Stimulated activated CD4-positive, alpha-beta T cell treated with anti-CD3 and anti-CD28 coated beads, Interleukin-15, amount 100 ng/mL, for 24 hours (primary cell): Measurements from ENCODE around the gene FGD4.
"Not testable (repeated sequence)": the region's sequence is repeated elsewhere in the genome, so short reads cannot be mapped to it uniquely, and the experiment has no call there.

Source experiments
- DNase-seq: peaks from one replicate; pipeline ENCODE4 v3.0.0-alpha.2; 2020

Gene FGD4

DNA sequence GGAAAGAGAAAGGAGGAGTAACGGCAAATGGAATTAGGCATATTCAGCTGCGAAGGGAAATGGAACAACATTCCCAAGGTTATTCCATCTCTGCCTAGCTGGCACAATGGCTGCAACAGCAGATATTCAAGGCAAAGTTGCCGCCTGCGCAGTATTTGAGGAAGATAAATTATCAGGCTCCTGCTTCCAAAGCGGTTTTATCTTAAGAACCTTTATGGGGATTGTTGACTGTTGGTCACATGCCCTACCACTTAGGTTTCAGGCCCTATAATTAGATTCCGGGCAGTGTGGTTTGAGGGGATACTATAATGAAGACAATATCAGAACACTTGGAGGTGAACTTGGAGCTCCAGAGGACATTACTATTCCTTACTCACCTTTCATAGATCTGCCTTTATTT is 99.7 kb downstream of the FGD4 start:
- no peak for DNase-seq

DNA sequence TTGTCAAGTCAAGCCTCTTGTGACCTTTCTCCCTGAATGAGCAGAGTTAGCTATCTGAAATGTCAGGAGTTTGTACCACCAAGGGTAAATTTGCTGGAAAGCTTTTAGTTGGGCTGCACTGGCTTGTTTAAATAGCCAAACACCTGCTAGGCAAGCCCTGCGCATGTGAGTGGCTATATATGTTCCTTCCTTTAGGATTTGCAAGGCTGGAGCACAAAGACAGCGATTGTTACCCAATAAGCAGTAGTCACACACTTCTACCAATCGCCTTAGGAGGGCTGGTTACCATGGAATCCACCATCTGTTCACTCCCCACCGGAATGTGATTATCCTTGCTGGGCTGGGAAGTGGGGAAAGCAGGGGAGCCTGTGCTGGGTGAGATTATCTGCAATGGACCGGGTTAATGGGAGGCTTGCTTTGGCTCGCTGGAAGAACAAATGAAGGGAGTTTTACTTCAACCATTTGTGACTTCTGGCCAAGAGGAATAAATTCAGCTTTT is 102.5 kb downstream of the FGD4 start:
- no peak for DNase-seq

DNA sequence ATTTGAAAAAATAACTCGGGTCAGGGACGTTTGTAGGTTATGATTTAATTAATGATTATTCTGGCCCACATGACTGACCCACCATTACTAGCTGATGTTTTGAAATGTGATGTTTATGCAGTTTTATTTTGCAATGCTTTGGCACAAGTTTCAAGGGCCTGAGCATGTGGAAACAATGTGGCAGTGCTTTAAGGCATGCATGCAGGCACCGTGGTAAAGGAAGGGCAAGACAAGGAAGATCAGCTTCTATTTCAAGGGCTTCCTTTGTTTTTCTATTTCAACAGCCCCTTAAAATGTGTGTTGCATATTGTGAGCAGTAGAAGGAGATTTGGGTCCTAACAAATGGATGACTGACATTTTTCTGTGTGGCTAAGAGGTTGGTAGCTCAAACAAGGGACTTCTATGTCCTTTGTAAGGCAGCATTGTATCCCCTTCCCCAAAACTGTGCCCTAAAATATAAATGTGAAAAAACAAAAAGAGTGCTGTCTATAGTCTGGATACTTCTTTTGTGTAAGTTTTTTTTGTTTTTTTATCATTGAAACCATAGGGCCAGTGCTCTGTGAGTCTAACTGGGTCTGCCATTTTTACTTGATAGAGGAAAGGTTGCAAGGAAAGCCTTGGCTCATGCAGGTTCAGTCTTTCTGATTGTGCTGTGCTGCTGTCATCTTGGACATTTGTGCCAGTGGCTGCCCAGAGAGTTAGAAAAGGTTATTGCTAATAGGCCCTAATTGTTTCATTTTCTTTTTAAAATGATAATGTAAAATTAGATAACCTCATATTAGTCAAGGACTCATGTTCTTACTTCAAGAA is 103.5 kb downstream of the FGD4 start:
- no peak for DNase-seq

GRCh38 chr12:32503730-32504129 is 104.4 kb downstream of the FGD4 start:
- no peak for DNase-seq

- DNase-seq = no peak
These were observed 105.2 kb downstream of the FGD4 start for GRCh38 chr12:32504591-32504990.

- no peak for DNase-seq
These were observed 105.9 kb downstream of the FGD4 start for GRCh38 chr12:32505067-32505945.

DNA sequence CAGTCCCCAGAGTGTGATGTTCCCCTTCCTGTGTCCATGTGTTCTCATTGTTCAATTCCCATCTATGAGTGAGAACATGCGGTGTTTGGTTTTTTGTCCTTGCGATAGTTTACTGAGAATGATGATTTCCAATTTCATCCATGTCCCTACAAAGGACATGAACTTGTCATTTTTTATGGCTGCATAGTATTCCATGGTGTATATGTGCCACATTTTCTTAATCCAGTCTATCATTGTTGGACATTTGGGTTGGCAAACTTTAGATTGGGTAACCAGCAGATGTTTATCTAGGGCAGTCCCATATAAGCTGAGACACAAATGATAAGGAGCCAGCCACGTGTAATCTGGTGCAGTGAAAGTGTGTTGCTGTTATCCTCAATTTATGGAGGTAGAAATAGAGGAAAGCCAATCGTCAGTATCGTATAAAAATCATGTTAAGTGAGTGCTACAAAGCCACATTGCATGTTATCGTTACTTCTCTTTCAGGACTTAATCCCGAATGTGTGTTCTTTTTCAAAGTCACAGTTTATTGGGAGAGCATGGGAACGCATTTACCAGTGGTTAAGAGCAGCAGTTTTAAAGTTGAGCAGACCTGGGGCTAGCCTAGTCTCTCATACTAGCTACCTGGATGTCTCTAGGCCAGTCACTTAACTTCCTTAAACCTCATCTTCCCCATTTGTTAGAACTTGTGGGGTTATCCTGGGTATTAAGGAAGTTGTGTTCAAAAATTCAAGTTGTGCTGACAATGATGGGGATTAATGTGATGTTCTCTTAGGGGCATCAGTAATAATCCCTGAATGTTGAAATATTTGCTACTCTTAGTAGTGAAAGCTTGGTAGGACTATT is 108.0 kb downstream of the FGD4 start:
- DNase-seq = not testable (repeated sequence)

DNA sequence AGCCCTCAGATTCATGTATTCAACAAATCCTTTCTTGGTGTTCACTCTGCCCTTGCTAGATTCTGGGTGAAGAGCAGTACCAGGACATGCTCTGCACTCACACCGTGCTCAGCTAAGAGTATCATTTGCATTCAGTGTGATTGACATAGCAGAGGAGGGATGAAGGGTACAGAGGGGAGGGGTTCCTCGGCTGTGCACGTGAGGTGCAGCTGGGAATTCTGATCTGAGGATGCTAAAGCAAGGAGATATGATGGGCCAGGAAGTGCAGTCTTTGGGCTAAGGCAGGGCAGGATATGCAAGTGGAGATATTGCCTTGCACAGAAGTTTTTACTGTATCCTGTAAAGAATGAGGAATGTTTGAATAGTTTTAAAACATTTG is 108.6 kb downstream of the FGD4 start:
- DNase-seq = no peak

GRCh38 chr12:32508626-32509025 is 109.3 kb downstream of the FGD4 start:
- no peak for DNase-seq

DNA sequence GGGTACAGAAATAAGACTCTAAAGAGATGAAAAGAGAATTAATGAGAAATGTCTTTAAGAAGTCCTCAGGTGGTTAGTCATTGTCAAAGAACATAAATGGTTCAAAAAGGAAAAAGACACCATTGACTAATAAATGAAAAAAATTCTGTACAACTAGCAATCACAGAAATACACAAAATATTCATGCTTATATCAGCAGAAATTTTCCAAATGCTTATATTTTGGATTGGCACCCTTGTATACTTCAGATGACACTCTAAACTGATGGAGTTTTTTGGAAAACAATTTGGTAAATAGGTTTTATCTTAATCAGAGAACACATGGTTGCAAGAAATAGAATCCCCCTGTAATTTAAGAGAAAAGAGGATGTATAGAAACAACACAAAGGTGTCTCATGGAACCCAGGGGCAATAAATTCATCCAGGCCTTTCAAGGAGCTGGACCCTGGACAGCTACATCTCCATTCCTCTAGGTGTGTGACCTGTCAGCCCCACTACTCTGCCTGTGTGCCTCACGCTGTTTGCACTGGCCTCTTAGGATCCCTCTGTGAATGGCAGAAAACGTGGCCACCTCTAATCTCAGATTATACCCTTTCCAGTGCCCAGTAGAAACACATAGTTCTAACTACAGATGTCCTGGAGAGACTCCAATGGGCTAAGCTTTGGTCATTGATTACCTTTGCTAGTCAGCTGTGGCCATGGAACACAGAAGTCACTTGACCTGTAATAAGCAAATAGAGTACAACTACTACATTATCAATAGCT is 110.2 kb downstream of the FGD4 start:
- DNase-seq = no peak

- not testable (repeated sequence) for DNase-seq
These were observed 112.6 kb downstream of the FGD4 start for GRCh38 chr12:32511976-32512375.

GRCh38 chr12:32512379-32512778 is 113.0 kb downstream of the FGD4 start:
- DNase-seq = no peak

DNA sequence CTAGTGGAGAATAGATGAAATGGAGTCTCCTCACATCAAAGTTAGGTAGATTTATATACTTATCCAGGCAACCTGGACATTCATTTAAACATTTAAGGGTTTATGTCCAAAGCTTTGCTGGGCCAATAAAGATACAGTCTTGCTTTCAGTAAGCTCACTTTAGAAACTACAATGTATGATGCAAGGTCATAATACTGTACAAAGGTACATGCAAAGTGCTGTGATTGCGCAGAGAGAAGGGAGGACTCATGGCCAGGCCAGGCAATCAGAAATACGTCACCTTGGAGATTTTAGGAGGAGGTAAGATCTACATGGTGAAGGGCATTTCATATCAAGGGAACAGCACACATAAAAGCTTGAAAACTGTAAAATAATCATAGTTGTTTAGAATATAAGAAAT is 113.6 kb downstream of the FGD4 start:
- DNase-seq = no peak

DNA sequence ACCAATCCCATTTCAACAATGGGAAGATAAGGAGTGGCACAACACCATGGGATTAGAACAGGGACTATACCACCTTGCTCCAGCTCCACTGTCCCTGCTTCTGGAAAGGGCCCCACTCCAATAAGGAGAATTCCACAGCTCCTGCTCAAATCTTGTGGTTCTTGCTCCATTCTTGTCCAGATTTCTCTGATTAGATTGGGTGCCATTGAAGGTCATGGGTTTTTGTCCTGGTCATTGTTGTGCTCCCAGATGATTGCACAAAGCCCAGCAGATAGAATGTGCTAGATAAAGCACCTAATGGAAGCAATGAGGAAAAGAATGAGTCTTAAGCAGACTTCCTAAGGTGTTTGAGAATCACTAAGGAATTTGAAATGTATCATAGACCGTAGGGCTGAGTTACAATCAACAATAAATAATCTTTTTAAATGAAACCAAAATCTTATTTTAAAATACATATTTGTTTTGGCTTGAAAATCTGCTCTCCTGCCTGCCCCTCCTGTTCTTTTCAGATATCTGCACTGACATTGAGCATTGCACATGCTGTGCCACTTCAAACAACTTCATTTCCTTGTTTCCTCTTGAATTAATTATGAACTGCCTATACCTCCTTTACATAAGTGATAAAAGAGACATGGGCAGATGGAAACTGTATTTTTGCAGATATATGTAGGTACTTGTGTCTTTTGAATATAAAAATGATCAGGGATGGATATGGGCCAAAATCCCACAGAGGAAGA is 115.9 kb downstream of the FGD4 start:
- DNase-seq = no peak

- DNase-seq = no peak
These were observed 116.9 kb downstream of the FGD4 start for GRCh38 chr12:32516230-32516629.

GRCh38 chr12:32517966-32518365 is 118.6 kb downstream of the FGD4 start:
- no peak for DNase-seq

DNA sequence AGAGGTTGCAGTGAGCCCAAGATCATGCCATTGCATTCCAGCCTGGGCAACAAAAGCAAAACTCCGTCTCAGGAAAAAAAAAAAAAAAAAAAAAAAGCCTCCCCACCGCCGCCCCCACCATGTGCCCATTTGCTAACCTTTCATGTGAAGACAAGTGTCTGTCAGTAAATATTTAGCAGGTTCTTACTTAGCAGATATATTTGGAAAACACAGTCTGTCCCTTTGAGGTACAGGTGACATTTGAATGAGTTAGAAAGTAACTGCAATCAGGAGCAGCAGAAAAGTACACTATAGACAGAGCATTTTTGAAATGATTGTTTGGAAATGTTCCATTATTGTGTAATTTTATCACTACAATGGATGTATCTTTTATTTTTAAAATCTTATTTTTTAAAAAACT is 119.7 kb downstream of the FGD4 start:
- DNase-seq = no peak

- no peak for DNase-seq
These were observed 123.2 kb downstream of the FGD4 start for GRCh38 chr12:32522331-32523221.

DNA sequence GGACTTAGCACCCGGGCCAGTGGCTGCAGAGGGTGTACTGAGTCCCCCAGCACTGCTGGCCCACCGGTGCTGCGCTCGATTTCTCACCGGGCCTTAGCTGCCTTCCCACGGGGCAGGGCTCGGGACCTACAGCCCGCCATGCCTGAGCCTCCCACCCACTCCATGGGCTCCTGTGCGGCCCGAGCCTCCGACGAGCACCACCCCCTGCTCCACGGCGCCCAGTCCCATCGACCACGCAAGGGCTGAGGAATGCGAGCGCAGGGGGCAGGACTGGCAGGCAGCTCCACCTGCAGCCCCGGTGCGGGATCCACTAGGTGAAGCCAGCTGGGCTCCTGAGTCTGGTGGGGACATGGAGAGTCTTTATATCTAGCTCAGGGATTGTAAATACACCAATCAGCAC is 126.4 kb downstream of the FGD4 start:
- DNase-seq = not testable (repeated sequence)

DNA sequence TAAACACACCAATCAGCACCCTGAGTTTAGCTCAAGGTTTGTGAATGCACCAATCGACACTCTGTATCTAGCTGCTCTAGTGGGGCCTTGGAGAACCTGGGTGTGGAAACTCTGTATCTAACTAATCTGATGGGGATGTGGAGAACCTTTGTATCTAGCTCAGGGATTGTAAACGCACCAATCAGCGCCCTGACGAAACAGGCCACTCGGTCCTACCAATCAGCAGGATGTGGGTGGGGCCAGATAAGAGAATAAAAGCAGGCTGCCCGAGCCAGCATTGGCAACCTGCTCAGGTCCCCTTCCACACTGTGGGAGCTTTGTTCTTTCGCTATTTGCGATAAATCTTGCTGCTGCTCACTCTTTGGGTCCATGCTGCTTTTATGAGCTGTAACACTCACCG is 127.0 kb downstream of the FGD4 start:
- DNase-seq = not testable (repeated sequence)
